Amniotic stem cell (primary cell): ENCODE measurements around the gene CTNNA3.

Experiments used
- DNase-seq: peaks from one replicate; lab custom pipeline; 2025; lab: John Stamatoyannopoulos, UW

The CTNNA3 gene

DNA sequence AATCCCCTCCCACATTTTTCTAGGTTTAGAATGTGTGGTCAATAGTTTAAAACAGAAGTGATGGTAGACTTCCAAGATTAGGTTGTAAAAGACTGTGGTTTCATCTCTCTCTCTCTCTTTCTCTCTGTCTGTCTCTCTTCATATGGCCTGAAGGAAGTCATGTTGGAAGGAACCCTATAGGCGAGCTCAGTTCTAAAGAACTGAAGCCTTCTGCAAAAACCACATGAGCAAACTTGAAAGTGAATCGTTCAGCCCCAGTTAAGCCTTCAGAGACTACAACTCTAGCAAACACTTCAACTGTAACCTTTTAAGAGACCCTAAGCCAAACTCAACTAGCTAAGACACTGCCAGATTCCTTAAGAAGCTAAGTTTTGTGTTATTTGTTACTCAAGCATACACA lies 1477.7 kb downstream of the CTNNA3 start:
- DNase-seq: no peak

DNA sequence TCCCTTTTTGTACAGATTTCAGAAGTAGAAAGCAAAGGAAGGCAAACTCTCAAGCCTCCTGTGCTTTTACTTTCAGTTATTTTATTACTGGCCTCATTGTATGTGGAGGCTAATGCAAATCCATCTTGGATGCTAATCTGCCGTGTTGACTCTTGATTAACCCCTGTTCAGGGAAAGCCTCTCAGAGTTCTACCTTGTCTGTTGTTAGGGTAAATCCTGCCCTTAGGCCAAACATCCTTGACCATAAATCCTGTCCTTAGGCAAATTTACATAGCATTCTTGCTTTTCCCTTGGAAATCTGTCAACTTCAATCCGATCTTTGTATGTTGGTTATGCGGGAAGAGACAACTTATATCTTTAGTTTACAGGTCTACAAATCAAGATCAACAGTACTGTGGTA lies 1480.1 kb downstream of the CTNNA3 start:
- no peak for DNase-seq

DNA sequence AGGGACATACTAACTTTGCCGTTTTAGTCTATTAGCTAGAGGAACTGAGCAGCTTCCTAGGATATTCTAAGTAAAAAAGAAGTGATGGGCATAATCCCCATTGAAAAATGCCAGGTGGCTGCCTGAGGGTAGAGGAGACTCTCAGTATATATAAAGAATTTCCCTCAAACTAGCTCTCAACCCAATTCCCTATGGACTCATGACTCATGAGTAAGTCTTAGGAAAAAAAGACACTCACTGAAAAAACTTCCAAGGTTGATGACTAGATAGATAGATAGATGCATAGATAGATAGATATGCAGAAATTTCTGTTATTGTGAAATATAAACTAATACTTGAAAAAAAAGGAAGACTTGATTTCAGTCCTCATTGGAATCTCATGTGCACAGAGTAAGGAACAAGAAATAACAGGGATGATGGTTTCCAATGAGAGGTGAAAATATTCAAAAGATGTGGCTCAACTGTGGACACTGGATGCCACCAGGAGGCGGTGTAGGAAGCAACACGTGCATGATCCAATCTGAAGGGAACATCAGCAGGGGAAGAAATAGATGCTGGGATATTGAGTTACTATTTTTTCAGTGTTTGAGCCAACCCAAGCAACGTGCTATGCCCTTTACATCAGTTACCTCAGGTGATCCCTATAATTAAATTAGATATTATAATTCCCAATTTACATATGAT lies 1481.1 kb downstream of the CTNNA3 start:
- no peak for DNase-seq

DNA sequence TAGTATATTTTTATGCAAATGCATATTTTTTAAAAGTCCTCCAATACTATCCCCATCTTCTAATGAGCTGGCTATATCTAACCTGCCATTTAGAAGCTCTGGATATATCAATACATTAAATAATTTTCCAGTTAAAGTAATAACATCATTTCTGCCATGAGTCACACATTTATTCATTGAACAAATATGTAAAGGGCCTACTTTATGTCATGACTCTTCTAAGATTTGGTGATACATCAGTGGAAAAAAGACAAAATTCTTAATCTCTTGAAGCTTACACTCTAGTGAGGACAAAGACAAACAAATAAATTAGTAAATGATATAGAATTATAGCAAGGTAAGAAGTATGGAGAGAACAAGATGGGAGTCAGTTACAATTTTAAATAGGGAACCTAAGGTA lies 1487.0 kb downstream of the CTNNA3 start:
- DNase-seq: no peak

DNA sequence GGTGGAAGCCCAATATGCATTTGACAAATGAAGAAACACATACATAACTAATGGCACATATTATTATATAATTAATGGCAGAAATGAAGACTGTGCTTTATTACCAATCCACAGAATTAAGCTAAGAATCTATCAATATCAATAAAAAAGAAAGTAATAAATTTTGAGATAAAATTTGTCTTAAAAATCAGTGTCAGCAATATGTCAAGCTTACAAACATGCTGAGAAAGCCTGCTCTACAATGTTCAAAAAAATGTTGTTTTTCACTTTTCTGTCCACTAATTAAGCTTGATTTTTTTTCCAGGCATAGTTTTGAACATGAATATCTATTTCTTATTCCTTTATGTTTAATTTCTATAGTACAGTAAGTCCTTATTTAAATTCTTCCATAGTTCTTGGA lies 1491.2 kb downstream of the CTNNA3 start:
- DNase-seq: no peak

DNA sequence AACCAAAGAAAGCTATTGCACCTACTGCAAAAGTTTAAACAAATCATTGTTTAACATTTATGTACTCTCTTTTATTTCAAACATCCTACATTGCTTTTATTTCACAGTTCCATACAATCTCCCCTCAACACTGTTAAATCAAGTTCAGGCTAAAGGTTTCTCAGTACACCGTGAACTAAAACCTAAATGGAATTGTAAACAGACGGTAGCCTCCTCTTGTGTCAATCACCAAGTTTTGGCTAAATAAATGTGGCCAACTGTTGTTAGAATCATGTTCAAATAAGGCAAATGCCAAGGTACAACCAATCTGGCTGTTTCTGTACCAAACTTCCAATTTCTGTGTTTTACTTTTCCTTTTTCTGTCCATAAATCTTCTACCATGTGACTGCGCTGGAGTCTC lies 1493.9 kb downstream of the CTNNA3 start:
- no peak for DNase-seq

DNA sequence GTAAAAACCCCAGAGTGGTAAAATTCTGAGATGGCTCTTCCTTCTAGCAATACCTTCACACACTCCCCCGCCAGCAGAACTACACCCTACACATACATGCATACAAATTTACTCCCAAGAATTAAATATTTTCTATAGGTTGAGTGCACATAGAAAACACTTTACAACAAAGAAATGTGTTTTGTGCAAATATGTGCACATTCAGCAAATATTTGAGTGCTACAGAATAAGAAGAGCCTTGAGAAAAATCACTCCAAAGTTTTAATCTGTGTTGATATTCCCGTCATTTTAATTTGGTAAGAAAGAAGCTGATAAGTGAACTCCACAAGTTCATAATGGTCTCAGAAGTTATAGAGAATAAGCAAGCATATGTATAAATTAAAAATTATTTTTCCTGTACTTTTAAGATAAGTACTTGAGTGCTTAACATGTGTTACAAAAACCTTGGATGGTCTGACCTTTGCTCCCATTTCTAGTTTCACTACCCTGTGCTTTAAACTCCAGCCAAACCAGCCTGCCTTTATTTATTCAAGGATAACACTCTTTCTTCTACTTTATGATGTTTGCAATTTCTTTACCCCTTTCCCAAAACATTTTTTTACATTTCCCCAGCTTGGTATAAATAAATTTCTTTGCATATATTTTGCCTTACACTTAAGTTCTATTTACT lies 1503.7 kb downstream of the CTNNA3 start:
- no peak for DNase-seq

DNA sequence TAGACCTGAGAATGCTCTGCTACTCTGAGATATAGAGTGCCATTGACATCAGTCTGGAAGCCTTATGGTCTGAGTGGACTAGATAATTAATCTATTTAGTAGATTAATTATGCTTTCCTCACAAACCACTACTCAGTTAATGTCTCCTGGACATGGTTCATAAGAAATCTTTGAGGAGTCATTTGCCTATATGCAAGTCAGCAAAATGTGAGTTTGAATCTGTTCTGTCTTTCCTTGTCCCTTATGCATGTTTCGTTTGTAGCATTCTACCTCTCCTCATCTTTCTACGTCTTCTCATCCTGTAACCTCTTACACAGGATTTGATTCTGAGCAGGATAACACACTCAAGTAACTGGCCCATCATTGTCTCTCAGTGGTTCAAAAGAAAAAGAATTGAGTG lies 1505.6 kb downstream of the CTNNA3 start:
- no peak for DNase-seq

DNA sequence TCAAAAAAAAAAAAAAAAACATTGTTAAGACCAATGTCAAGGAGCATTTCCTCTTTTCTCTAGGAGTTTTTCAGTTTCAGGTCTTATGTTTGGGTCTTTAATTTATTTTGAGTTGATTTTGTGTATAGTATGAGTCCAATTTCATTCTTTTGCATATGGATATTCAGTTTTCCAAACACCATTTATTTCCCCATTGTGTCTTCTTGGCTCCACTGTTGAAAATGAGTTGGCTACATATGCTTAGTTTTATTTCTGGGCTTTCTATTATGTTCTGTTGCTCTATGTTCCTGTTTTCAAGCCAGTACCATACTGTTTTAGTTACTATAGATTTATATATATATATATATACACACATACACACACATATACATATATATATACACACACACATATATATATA lies 1506.7 kb downstream of the CTNNA3 start:
- no peak for DNase-seq

DNA sequence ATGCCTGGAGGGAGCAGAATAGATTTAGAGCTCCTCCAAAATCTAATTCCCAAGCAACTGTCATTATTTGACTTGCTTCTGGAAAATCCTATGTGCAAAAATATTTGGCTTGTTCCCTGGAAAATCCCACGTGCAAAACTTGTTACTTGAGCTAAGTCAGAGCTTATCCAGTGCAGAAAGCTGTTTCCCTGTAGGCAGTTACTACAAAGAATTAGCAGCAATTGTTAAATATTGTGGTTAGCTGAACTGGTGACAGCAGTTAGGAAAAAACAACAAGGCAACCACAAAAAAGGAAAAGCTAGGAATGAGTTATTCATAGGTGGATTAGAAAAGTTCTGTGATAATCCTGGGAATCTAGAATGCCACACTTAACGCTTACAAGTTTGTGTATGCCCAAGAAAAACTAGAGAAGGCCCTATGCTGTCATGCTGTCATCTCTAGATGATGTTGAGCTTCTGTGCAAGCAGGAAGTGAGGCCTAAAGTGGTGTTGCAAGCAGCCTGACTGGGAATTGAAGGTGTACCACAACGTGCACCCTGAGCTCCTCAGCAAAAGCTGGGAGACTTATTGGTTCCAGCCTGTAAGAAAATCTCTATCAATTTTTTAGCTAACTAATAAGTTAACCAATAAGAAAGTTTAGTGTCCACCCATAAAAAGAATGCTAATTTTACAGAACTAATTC lies 1508.8 kb downstream of the CTNNA3 start:
- DNase-seq: no peak

DNA sequence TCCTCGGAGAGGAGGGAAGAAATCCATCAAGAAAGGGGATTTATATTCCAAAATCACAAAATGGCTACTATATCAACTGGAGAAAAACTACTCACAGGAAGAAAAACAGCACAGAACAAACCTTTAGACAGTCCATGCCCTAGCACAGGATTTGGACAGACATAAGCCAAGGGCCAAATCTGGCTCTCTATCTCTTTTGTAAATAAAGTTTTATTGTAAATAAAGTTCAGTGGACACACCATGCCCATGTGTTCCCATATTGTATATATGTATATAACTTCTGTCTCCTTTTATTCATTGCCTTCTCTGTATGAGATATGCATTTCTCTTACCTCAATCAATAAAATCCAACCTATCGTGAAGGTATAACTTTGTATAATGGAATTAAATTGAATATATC lies 1513.0 kb downstream of the CTNNA3 start:
- no peak for DNase-seq

DNA sequence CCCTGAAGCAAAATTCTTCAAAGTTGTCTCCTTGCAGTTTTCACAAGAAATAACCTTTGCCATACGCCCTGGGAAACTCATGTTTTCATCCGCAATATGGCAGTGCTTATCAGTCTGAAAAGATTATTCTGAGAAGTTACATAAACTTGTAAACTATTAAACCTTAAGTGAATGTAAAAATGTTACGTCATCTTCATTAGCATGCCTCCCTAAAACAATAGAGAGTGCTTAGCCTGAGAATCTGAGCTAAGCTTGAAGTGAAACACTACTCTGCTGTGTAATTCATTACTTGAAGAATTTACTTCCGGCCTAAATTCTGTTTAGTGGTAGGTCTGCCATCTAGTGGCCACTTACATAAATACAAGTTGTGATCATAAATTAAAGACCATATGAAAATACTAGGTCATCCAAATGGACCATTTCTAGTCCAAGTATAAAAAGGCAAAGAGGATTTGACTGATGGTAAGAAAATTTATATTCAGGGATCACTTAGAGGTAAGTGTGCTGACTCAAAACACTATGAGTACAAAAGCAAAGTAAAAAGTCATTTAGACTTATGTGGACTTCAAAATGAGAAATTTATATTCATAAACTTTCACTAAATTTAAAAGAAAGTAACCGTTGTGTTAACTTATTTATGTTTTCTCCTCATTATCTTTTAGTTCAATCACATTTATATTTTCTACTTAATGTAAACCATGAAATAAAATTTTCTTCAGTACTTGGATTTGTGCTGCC lies 1515.2 kb downstream of the CTNNA3 start:
- peak; percentile 24 for DNase-seq

DNA sequence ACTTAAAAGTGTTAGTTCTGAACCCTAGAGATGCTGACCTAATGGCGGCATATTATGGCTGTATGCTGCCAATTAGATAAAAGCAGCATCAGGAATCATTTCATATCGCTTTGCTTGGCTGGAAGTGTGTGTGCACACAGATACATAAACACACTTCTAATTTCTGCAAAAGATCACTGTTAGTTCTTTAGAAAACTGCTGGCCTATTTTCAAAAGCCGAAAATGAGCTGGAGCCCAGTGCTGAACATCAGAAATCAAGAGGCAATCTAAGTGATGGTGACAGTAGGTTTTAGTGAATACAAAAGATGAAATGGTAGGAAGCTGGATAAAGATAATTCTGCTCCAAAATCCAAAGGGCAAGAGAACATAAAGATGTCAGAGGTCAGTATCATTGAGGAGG lies 1516.0 kb downstream of the CTNNA3 start:
- DNase-seq: no peak

DNA sequence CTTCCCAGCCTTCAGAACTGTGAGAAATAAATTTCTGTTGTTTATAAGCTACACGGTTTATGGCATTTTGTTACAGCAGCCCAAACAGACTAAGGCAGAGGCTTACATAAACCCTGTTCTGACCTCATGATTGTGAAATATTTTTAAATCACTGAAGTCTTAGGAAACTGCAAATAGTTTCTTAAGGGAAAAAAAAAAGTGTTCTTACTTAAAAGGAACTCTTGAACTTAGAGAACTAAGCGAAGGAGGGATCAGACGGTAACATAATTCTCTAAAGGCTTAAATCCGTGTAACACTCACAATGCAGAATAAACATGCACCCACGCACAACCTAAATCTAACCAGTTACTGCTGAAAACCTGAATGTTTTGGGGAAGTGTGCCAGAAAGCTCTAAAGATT lies 1519.2 kb downstream of the CTNNA3 start:
- no peak for DNase-seq

DNA sequence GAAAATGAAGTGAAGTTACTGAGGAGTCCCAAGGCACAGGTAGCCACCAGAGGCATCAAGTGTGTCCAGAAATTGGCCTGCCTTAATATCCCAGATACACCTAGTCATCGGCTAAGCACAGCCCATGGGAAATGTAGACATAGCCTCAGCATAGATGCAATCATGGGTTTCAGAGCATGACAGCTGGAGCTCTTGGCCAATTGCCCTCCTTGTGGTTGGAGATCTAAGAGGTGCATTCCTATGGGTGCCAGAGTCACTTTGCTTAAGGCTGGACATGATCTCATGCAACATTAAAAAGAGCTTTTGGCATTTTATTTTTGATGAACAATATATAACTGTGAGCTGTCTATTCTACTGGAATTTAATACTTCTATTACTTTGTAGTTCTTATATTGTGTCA lies 1528.2 kb downstream of the CTNNA3 start:
- no peak for DNase-seq

DNA sequence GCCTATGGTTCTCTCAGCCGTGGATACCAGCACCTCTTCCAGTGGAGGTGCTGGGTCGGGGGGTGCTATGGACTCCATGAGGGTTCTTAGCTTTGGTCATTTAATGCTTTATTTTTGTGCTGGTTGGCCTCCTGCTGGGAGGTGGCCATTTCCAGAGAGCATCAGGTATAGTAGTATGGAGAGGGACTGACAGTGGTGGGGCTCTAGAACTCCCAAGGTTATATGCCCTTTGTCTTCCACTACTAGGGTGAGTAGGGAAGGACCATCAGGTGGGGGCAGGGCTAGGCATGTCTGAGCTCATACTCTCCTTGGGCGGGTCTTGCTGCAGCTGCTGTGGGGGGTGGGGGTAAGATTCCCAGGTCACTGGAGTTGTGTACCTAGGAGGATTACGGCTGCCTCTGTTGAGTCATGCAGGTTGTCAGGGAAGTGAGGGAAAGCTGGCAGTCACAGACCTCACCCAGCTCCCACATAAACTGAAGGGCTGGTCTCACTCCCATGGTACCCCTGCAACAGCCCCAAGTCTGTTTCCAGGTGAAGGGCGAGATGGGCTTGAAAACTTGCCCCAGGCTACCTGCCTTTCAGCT lies 1533.3 kb downstream of the CTNNA3 start:
- no peak for DNase-seq

DNA sequence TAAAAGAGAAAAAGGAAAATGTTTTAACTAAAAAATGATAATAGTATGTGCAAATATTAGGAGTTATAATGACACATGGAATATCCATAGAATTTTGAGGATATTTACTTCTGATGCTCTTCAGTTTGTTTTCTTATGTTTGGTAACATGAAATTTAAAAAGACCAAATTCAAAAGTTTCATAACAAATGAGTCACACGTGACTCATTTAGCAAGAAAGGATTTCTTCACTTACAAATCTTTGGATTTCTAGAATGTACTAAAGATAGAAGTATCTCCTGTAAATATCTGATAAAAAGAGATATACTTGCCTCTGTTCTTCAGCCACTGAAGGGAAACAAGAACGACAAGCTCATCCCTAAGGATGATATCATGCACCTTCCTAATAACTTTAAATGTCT lies 1544.6 kb downstream of the CTNNA3 start:
- no peak for DNase-seq

DNA sequence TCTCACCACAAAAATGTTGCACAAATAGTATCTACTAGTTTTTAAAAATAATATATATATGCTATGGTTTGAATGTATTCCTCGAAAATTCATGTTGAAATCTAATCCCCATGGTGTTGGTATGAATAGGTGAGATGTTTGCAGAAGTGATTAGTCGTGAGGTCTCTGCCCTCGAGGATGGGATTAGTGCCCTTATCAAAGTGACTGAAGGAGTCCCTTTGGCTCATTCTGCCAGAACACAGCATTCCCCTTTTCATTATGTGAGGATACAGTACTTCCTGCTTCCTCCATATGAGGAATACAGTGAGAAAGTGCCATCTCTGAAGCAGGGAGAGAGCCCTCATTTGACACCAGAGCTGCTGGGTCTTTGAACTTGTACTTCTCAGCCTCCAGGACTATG lies 1547.7 kb downstream of the CTNNA3 start:
- DNase-seq: no peak

DNA sequence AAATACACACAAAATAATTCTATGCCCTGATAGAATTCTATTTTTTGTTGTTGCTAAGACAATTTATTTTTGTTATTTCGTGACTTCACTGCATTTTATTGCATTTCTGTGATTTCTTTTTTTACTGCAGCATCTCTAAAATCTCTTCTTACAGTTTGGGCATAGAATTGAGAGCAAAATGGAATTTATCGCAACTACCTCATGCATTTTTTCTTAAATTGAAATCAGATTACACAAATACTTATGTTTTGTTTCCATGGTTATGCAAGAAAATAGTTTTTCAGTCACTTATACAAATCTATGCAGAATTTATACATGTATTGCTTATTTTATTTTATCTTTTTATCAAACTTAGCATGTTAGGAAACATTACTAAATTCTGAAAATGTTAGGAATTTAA lies 1552.0 kb downstream of the CTNNA3 start:
- no peak for DNase-seq

DNA sequence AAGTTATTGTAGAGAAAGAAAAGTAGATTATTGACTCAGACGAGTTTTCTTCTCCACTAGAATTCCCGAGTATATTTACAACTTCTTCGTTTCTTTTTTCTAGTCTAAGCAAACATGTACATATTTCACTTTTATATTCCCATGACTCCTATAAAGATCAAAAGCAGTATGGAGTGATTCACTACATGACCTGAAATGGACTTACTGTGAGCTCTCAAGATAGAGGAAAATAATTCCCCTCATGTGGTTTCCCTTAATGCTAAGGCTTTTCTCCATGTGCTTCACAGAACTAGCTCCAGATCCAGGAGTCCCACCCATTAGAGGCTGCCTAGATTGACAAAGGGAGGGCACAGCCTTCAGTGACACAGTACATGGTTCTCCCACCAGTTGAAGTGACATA lies 1593.2 kb downstream of the CTNNA3 start:
- no peak for DNase-seq

DNA sequence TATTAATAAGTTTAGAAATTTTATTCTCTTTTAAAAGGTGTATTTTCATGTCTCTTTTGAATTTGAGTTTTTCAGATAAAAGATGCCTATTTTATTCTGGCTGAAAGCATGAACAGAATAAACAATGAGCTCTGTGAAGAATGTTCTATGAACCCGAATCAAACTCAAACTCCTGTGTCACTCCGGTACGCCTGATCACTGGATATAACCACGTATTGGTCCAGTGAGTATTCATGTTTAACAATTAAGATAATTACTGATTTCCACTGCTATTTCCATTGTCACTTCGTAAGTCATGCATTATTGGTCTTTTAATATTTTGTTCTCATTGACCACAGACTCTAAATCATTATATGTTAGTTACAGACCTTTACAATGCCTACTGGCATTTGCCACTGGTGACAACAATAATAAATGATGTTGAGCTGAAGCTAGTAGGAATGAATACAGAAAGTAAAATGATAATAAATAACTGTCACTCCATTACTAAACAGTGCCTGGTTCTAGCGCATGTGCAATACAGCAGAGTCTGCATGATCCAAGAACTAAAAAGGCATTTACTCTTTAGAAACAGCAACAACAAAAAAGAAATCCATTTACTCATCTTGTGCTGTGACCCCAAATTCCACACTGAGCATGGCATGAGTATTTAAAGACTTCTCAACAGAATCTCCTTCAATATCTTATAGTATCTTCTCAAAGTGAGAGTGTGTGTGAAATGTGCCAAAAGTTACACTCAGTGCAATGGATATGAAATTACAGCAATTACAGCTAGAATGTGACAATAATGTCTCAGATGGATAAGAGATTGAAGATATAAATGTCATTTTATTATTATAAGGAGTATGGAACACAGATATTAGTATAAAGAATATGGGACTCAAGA lies 1597.2 kb downstream of the CTNNA3 start:
- no peak for DNase-seq
